ENCODE measurements around the gene LNX1.

LNX1 gene

DNA sequence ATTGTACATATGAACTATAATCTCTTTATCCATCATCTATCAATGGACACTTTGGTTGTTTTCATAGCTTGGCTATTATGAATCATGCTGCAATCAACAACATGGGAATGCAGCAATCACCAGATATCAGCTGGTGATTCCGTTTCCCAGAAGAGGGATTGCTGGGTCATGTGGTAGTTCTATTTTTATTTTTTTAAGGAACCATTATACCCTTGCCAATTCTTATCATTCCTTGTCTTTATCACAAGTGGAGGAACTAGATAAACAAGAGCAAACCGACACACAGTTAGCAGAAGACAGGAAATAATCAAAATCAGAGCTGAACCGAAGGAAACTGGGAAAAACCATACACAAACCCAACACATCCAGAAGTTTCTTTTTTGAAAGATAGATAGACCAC, 14.5 kb upstream of the LNX1 start:
- TF ChIP-seq, protein P1, sequence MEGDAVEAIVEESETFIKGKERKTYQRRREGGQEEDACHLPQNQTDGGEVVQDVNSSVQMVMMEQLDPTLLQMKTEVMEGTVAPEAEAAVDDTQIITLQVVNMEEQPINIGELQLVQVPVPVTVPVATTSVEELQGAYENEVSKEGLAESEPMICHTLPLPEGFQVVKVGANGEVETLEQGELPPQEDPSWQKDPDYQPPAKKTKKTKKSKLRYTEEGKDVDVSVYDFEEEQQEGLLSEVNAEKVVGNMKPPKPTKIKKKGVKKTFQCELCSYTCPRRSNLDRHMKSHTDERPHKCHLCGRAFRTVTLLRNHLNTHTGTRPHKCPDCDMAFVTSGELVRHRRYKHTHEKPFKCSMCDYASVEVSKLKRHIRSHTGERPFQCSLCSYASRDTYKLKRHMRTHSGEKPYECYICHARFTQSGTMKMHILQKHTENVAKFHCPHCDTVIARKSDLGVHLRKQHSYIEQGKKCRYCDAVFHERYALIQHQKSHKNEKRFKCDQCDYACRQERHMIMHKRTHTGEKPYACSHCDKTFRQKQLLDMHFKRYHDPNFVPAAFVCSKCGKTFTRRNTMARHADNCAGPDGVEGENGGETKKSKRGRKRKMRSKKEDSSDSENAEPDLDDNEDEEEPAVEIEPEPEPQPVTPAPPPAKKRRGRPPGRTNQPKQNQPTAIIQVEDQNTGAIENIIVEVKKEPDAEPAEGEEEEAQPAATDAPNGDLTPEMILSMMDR (IDR thresholded peaks at IDR 0.05; ENCODE audit: extremely low read depth, insufficient read depth, missing control alignments) = no peak
- in situ Hi-C loops (cut with MboI; ENCODE audit: low pct_unique_long_range_greater_than_20kb, low sequenced_read_pairs, unreplicated experiment) = no loop called here
- DNase-seq (ENCODE audit: low spot score) = no peak

DNA sequence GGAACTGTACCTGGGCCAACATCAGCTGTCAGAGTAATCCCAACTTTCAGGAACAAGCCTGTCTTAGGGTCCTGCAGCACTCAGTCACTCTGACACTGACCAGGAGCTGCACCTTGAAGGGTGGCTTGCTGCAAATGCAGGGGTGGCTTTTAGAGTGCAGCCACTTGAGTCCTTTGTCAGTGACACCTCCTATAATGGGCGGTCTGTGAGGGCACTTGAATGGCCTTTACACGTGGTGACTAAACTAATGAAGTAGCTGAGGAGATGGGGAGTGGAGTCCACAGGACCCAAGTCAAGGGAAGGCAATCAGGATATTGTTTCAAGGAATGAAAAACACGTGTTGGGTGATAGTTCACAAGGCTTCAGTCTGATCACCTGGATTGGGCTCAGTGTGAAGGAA, 11.1 kb upstream of the LNX1 start:
- no peak for DNase-seq (ENCODE audit: low spot score)
- TF ChIP-seq, protein P1 (IDR thresholded peaks at IDR 0.05; ENCODE audit: extremely low read depth, insufficient read depth, missing control alignments) = no peak
- in situ Hi-C loops (cut with MboI; ENCODE audit: low pct_unique_long_range_greater_than_20kb, low sequenced_read_pairs, unreplicated experiment) = no loop called here

DNA sequence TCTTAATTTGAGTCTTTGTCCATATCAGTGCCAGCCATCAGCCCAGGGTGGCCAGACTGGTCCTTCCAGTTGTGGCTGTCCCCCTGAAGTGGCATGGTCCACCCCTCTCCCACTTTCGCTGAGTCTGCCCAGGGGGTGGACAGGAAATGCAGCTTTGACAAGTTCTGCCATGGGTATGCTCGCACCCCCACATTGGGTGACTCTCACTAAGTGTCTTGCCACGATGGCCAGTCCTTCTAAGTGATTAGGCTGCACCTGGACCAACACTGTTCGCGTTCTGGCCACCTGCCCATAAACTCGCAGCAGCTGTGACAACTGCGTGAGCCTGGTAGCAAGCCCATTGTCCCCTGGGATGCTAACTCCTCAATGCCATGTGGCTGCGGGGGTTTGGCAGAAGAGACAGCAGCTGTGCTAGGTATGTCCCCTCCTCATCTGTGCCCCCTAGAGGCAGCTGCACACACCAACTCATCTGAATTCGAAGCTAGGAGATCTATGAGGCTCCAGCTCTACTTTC, 10.0 kb upstream of the LNX1 start:
- TF ChIP-seq, protein P1 (IDR thresholded peaks at IDR 0.05; ENCODE audit: extremely low read depth, insufficient read depth, missing control alignments) = peak; percentile 49
- in situ Hi-C loops (cut with MboI; ENCODE audit: low pct_unique_long_range_greater_than_20kb, low sequenced_read_pairs, unreplicated experiment) = no loop called here
- DNase-seq (ENCODE audit: low spot score) = peak; percentile 26

DNA sequence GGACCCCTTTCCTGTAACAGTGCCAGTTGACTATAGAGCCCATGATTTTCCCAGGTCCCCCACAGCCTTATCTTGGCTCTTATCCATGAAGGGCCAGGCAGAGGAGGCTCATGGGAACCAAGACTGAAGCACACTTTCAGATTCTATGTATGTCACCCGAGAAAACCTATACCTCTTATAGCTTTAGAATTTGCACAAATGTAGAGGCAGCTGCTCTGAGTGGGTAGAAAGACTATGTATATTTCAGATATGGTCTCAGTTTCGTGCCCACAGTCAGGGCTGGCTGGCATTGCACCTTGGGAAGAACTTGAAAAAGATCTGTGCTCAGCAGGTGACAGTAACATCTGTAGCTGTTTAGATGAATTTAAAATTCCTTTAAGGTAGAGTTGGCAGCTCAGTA, 8.3 kb upstream of the LNX1 start:
- DNase-seq (ENCODE audit: low spot score) = no peak
- in situ Hi-C loops (cut with MboI; ENCODE audit: low pct_unique_long_range_greater_than_20kb, low sequenced_read_pairs, unreplicated experiment) = no loop called here
- TF ChIP-seq, protein P1 (IDR thresholded peaks at IDR 0.05; ENCODE audit: extremely low read depth, insufficient read depth, missing control alignments) = no peak

DNA sequence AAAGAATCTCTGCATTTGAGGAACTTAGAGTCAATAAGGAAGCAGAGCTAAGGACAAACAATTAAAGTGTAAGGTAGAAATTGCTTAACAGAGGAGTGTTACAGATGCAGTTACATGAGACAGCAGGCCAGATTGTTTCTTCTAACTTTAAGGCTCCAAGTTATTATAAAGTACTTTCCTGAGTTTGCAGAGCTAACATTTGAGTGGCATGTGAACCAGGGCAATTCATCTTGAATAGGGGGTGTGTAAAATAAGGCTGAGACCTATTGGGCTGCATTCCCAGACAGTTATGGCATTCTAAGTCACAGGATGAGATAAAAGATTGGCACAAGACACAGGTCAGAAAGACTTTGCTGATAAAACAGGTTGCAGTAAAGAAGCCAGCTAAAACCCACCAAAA, 7.6 kb upstream of the LNX1 start:
- in situ Hi-C loops (cut with MboI; ENCODE audit: low pct_unique_long_range_greater_than_20kb, low sequenced_read_pairs, unreplicated experiment) = no loop called here
- TF ChIP-seq, protein P1 (IDR thresholded peaks at IDR 0.05; ENCODE audit: extremely low read depth, insufficient read depth, missing control alignments) = no peak
- DNase-seq (ENCODE audit: low spot score) = no peak

DNA sequence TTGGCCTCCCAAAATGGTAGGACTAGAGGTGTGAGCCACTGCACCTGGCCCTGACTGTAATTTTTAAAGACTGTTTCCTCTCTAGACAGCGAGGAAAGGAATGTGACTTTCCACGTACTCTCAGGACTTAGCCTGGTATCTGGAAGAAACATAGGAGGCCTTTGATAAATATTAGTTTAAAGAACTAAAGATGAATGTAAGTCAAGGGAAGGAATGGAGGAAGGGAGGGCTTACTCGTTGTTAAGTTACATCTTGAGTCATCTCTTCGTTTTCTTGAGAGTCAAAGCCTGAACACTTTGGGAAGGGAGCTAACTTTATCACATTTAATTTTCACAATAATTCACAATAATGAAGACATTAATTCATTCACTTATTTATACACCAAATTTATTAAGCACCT, 7.2 kb upstream of the LNX1 start:
- TF ChIP-seq, protein P1 (IDR thresholded peaks at IDR 0.05; ENCODE audit: extremely low read depth, insufficient read depth, missing control alignments) = no peak
- DNase-seq (ENCODE audit: low spot score) = no peak
- in situ Hi-C loops (cut with MboI; ENCODE audit: low pct_unique_long_range_greater_than_20kb, low sequenced_read_pairs, unreplicated experiment) = no loop called here

DNA sequence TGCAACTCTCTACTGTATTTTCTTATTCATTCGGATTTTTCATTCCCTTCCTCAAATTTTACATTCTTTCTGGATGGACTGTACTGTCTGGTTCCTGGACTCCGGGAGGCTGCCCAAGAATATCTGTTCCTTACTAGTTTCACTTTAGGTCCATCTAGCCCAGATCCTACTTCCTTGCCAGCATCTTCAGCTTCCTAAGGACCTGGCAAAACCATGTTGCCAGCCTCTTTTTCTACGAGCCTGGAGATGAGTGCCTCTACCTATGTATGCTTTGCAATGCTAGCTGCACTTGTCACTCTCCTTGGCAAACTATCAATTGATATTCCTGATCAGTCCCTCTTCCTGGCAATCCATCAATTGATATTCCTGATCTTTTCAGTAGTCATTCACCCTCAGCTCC, 5.6 kb upstream of the LNX1 start:
- in situ Hi-C loops (cut with MboI; ENCODE audit: low pct_unique_long_range_greater_than_20kb, low sequenced_read_pairs, unreplicated experiment) = no loop called here
- TF ChIP-seq, protein P1 (IDR thresholded peaks at IDR 0.05; ENCODE audit: extremely low read depth, insufficient read depth, missing control alignments) = no peak
- DNase-seq (ENCODE audit: low spot score) = no peak
